Natural killer cell (primary cell): ENCODE measurements around the gene CES2. TPM values are rescaled to one million over a fixed set of nuclear protein-coding genes. Genes with fewer than 3 reads are reported as not detected.
"Not testable (repeated sequence)": the region's sequence is repeated elsewhere in the genome, so short reads cannot be mapped to it uniquely, and the experiment has no call there.

Experiments used
- ATAC-seq, 3 donors: fragments of 150-1000 bp in 2 of 3; fragments of 200-7000 bp in 1 of 3; cut with Tn5 transposase; 1 replicate in 1 of 3; 2 replicates in 2 of 3; pipeline ENCODE4 v1.10.0; 2021; ENCODE audit warnings: mild to moderate bottlenecking in 2 of 3, moderate library complexity in 2 of 3
- DNase-seq, 2 donors: peaks; one replicate each; pipeline versions ENCODE4 v3.0.0 to v3.0.0-alpha.2; 2013 to 2021; ENCODE audit warnings: mixed read lengths in 1 of 2
- H3K27ac ChIP-seq: one replicate; pipeline ENCODE4 v1.5.1; 2013; ENCODE audit warnings: mild to moderate bottlenecking, low read length
- H3K27me3 ChIP-seq: one replicate; pipeline ENCODE4 v1.6.1; 2013; ENCODE audit warnings: low read length; ENCODE audit not compliant: control insufficient read depth, insufficient read depth
- H3K36me3 ChIP-seq: one replicate; pipeline ENCODE4 v1.6.1; 2013; ENCODE audit warnings: low read length; ENCODE audit not compliant: control insufficient read depth, insufficient read depth
- H3K4me1 ChIP-seq: one replicate; pipeline ENCODE4 v1.6.1; 2013; ENCODE audit warnings: low read length; ENCODE audit not compliant: control insufficient read depth, insufficient read depth
- H3K4me3 ChIP-seq: one replicate; pipeline ENCODE4 v1.5.1; 2013; ENCODE audit warnings: low read length
- H3K9me3 ChIP-seq: one replicate; pipeline ENCODE4 v1.6.1; 2013; ENCODE audit warnings: low read length; ENCODE audit not compliant: control insufficient read depth, insufficient read depth
- H3K27ac Mint-ChIP-seq, 2 donors: one replicate each; pipeline ENCODE4 v1.8.0; 2022; ENCODE audit warnings: mild to moderate bottlenecking in 2 of 2, mixed read lengths in 2 of 2, moderate library complexity in 1 of 2
- H3K27me3 Mint-ChIP-seq, 2 donors: one replicate each; pipeline ENCODE4 v1.8.0; 2022; ENCODE audit warnings: low read depth in 2 of 2, mixed read lengths in 2 of 2
- H3K36me3 Mint-ChIP-seq: one replicate; pipeline ENCODE4 v1.8.0; 2022; ENCODE audit warnings: mixed read lengths
- H3K4me1 Mint-ChIP-seq, 2 donors: one replicate each; pipeline ENCODE4 v1.8.0; 2022; ENCODE audit warnings: mixed read lengths in 2 of 2
- H3K4me3 Mint-ChIP-seq: one replicate; pipeline ENCODE4 v1.8.0; 2022; ENCODE audit warnings: mild to moderate bottlenecking, moderate library complexity, mixed read lengths
- H3K9me3 Mint-ChIP-seq, 2 donors: one replicate each; pipeline ENCODE4 v1.8.0; 2022; ENCODE audit warnings: mixed read lengths in 2 of 2
- CTCF ChIP-seq: fragments of 200-600 bp; IDR thresholded peaks from one replicate; pipeline ENCODE4 v1.8.0; 2022; ENCODE audit warnings: antibody characterized with exemption
- WGBS: methylation state at CpG from one replicate; pipeline ENCODE4 v1.1.7; 2013; ENCODE audit warnings: missing lambda C conversion rate; ENCODE audit not compliant: insufficient coverage; 5-methylcytosine and 5-hydroxymethylcytosine counted together
- intact Hi-C: fragments of 100-400 bp; cut with micrococcal nuclease; formaldehyde crosslinking; loops from one replicate; pipeline ENCODE4 v1.14.2; 2022
- total RNA-seq, 4 donors: library from RNA; stranded (reverse); fragments of 120-200 nt in 1 of 4; gene quantifications; one replicate each; pipeline versions ENCODE4 v1.2.3 to v1.2.4, GENCODE V29; 2013 to 2022

Gene CES2
- total RNA-seq, 3 donors from 2014 or later (not counting 1 experiment from before 2014, with no cell fraction given), result 26.9 to 33.6 (median 33.1) TPM

DNA sequence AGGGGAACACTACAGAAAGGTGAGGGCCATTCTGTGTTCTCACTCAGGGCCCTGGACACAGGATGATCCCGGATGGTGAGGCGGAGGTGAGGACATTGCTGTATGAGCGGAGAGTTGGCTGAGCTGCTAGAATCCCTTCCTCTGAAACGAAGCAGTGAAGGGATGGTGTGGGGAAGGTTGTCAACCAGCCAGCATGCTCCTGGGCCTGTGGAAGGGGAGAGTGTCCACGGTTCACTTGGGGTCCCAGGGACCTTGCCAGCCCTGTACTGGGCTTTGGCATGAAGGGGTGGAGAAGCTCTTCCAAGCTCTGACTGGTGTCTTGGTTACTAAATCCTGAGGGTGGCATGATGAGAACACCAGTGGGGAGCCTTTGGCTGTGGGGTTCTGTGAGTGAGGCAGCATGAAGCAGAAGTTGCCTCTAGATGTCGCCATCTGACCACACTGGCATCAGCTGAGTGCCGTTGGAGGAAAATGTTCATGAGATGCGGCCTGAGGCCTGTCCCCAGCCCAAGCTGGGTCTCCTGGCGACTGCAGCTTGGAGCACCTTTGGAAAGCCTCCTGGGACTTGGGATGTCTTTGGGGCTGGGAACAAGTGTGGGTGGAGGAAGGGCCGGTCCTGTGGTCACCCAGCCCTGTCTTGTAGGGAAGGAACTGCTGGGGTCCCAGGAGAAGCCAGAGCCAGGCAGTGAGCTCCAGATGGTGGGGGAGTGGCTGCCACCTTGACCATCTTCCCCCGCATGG lies 40.2 kb upstream of the CES2 start:
- H3K27ac ChIP-seq, result no peak overlapping the region
- H3K27ac Mint-ChIP-seq, result no peak overlapping the region
- intact Hi-C loops, result loop anchor here (1.0 to 2.0 kb wide), 2 partner anchors 34 to 56 kb away; no protein-coding TSS in a partner anchor
- peaks cover 2% of the 10 kb centered on the region for H3K4me1 ChIP-seq
- ATAC-seq (peak; percentile 76 to 94 (median 92)), DNase-seq (peak; percentile 46 to 79)
- peak; percentile 66 for TF ChIP-seq CTCF
- no peaks in the 10 kb centered on the region for H3K27me3 Mint-ChIP-seq
- H3K27me3 ChIP-seq, result no peaks in the 10 kb centered on the region
- no peaks in the 10 kb centered on the region for H3K9me3 Mint-ChIP-seq
- peaks cover 4 to 27% of the 10 kb centered on the region in 2 donors for H3K4me1 Mint-ChIP-seq
- peaks cover 4% of the 10 kb centered on the region for H3K36me3 ChIP-seq
- WGBS, result 57% methylated on average over 11 of the region's 11 CpGs
- H3K36me3 Mint-ChIP-seq, result no peaks in the 10 kb centered on the region
- no peak overlapping the region for H3K4me3 Mint-ChIP-seq
- H3K9me3 ChIP-seq, result no peaks in the 10 kb centered on the region
- no peak overlapping the region for H3K4me3 ChIP-seq

DNA sequence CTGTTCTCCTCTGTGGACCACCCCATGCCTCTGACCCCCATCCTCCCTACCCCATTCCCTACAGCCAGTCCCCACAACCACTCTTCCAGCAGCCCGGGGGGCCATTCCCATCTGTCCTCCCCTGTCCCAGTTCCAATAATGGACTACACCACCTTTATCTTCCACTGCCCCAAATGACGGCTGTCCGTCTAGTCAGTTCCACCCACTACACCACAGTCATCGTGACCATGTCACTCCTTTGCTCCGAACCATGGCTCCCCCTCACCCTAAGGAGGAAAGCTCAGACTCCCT lies 39.7 kb upstream of the CES2 start:
- H3K36me3 ChIP-seq, result peaks cover 4% of the 10 kb centered on the region
- H3K4me1 Mint-ChIP-seq, result peaks cover 4 to 27% of the 10 kb centered on the region in 2 donors
- H3K4me3 ChIP-seq, result no peak overlapping the region
- H3K9me3 Mint-ChIP-seq, result no peaks in the 10 kb centered on the region
- peaks cover 2% of the 10 kb centered on the region for H3K4me1 ChIP-seq
- no peak overlapping the region for H3K27ac Mint-ChIP-seq
- WGBS, result 87% methylated on average over 5 of the region's 5 CpGs
- ATAC-seq, result no peak
- no peaks in the 10 kb centered on the region for H3K36me3 Mint-ChIP-seq
- TF ChIP-seq CTCF, result no peak
- H3K4me3 Mint-ChIP-seq, result no peak overlapping the region
- no peaks in the 10 kb centered on the region for H3K27me3 Mint-ChIP-seq
- H3K9me3 ChIP-seq, result no peaks in the 10 kb centered on the region
- H3K27ac ChIP-seq, result no peak overlapping the region
- no peak for DNase-seq
- no peaks in the 10 kb centered on the region for H3K27me3 ChIP-seq
- intact Hi-C loops, result loop anchor here (1.0 to 2.0 kb wide), 2 partner anchors 33 to 56 kb away; no protein-coding TSS in a partner anchor

DNA sequence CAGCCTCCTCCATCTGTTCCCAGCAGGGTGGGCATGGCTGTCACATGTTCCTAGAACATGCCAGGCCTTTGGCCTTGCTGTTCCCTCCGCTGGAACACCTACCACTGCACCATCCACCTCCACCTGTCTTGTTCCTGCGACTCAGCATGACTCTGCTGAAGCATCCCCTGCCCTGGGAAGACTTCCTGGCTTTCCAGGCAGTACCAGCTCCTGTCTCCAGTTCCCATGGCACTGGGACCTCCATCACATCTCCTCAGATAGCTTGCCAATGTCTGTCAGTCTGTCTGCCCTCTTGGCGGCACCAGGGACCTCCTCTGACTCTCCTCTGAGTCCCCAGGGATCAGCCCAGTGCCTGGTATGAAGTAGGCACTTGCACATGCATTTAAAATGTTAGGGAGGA lies 39.3 kb upstream of the CES2 start:
- H3K9me3 ChIP-seq, result no peaks in the 10 kb centered on the region
- 88% methylated on average over 3 of the region's 3 CpGs for WGBS
- TF ChIP-seq CTCF, result no peak
- Mint-ChIP-seq H3K9me3 (no peaks in the 10 kb centered on the region), H3K36me3 (no peaks in the 10 kb centered on the region), H3K4me1 (peaks cover 4 to 27% of the 10 kb centered on the region in 2 donors), H3K27ac (no peak overlapping the region), H3K4me3 (no peak overlapping the region), H3K27me3 (no peaks in the 10 kb centered on the region)
- intact Hi-C loops, result loop anchor here (1.0 to 2.0 kb wide), 2 partner anchors 33 to 55 kb away; no protein-coding TSS in a partner anchor
- peaks cover 4% of the 10 kb centered on the region for H3K36me3 ChIP-seq
- DNase-seq (no peak), ATAC-seq (no peak)
- H3K4me1 ChIP-seq, result peaks cover 2% of the 10 kb centered on the region
- H3K4me3 ChIP-seq, result no peak overlapping the region
- H3K27me3 ChIP-seq, result no peaks in the 10 kb centered on the region
- no peak overlapping the region for H3K27ac ChIP-seq

DNA sequence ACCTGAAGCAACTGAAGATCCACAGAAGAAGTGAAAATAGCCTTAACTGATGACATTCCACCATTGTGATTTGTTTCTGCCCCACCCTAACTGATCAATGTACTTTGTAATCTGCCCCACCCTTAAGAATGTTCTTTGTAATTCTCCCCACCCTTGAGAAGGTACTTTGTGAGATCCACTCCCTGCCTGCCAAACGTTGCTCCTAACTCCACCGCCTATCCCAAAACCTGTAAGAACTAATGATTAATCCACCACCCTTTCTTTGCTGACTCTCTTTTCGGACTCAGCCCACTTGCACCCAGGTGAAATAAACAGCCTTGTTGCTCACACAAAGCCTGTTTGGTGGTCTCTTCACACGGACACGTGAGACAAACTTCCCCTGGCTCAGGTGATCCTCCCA lies 38.6 kb upstream of the CES2 start:
- H3K9me3 ChIP-seq, H3K27me3 Mint-ChIP-seq, intact Hi-C loops, H3K4me3 ChIP-seq, H3K9me3 Mint-ChIP-seq, DNase-seq, H3K36me3 ChIP-seq, H3K27ac Mint-ChIP-seq, H3K36me3 Mint-ChIP-seq, H3K4me3 Mint-ChIP-seq, ATAC-seq, H3K4me1 ChIP-seq, H3K27ac ChIP-seq, H3K27me3 ChIP-seq: not testable (repeated sequence)
- H3K4me1 Mint-ChIP-seq, result peaks cover 4 to 27% of the 10 kb centered on the region in 2 donors
- WGBS, result 90% methylated on average over 5 of the region's 5 CpGs
